Liver (tissue), 9 donors: ENCODE data around the gene SP100. TPM values are rescaled to one million over a fixed set of nuclear protein-coding genes. Genes with fewer than 3 reads are reported as not detected.

Experiments used
- DNase-seq: peaks from one replicate; pipeline ENCODE4 v3.0.0-alpha.2; 2017; ENCODE audit warnings: low spot score
- H3K27ac ChIP-seq, 2 donors: one replicate each; pipeline ENCODE4 v1.7.0; 2013; ENCODE audit warnings: inconsistent platforms in 2 of 2, low read length in 2 of 2, control low read depth in 1 of 2, low read depth in 1 of 2, mild to moderate bottlenecking in 1 of 2
- H3K27me3 ChIP-seq, 4 donors: one replicate each; pipeline versions ENCODE4 v1.6.1 to v1.7.0; 2013; ENCODE audit warnings: low read length in 3 of 4, inconsistent platforms in 1 of 4, mild to moderate bottlenecking in 1 of 4, moderate library complexity in 1 of 4; ENCODE audit not compliant: control insufficient read depth in 4 of 4, insufficient read depth in 4 of 4
- H3K36me3 ChIP-seq, 4 donors: one replicate each; pipeline versions ENCODE4 v1.6.1 to v1.7.0; 2013; ENCODE audit warnings: low read length in 3 of 4, mild to moderate bottlenecking in 3 of 4, low read depth in 1 of 4, moderate library complexity in 1 of 4; ENCODE audit not compliant: control insufficient read depth in 4 of 4, insufficient read depth in 3 of 4
- H3K4me1 ChIP-seq, 4 donors: one replicate each; pipeline versions ENCODE4 v1.6.1 to v1.7.0; 2013; ENCODE audit warnings: low read length in 3 of 4, mild to moderate bottlenecking in 3 of 4, moderate library complexity in 1 of 4; ENCODE audit not compliant: control insufficient read depth in 4 of 4, insufficient read depth in 4 of 4
- H3K4me3 ChIP-seq, 3 donors: one replicate each; pipeline versions ENCODE4 v1.6.1 to v1.7.0; 2013; ENCODE audit warnings: low read length in 3 of 3, control low read depth in 1 of 3, low read depth in 1 of 3, mild to moderate bottlenecking in 1 of 3
- H3K9ac ChIP-seq, 2 donors: one replicate each; pipeline ENCODE4 v1.7.0; 2013; ENCODE audit warnings: low read length in 2 of 2, mild to moderate bottlenecking in 2 of 2, moderate library complexity in 2 of 2, control low read depth in 1 of 2, low read depth in 1 of 2
- H3K9me3 ChIP-seq, 4 donors: one replicate each; pipeline versions ENCODE4 v1.6.1 to v1.7.0; 2013; ENCODE audit warnings: low read length in 3 of 4; ENCODE audit not compliant: control insufficient read depth in 4 of 4
- EGR1 ChIP-seq, 2 donors: IDR thresholded peaks; 2 replicates each; pipeline ENCODE4 v1.6.1; 2016 to 2018; ENCODE audit warnings: antibody characterized with exemption in 2 of 2, low read depth in 2 of 2
- FOXA1 ChIP-seq: IDR thresholded peaks from 2 replicates; pipeline ENCODE4 v1.6.1; 2016; ENCODE audit warnings: antibody characterized with exemption
- FOXA2 ChIP-seq: IDR thresholded peaks from 2 replicates; pipeline ENCODE4 v1.6.1; 2016; ENCODE audit warnings: antibody characterized with exemption
- GABPA ChIP-seq, 2 donors: IDR thresholded peaks in 1 of 2; conservative IDR thresholded peaks in 1 of 2; 2 replicates each; pipeline ENCODE4 v1.6.1; 2016; ENCODE audit warnings: antibody characterized with exemption in 2 of 2, mild to moderate bottlenecking in 1 of 2, moderate library complexity in 1 of 2
- HNF4A ChIP-seq, 2 donors: conservative IDR thresholded peaks; 2 replicates each; pipeline ENCODE4 v1.6.1; 2016; ENCODE audit warnings: antibody characterized with exemption in 2 of 2, mild to moderate bottlenecking in 2 of 2
- HNF4G ChIP-seq: IDR thresholded peaks from 2 replicates; pipeline ENCODE4 v1.6.1; 2016; ENCODE audit warnings: antibody characterized with exemption
- JUND ChIP-seq, 2 donors: IDR thresholded peaks; 2 replicates each; pipeline ENCODE4 v1.6.1; 2016; ENCODE audit warnings: antibody characterized with exemption in 2 of 2
- NR2F2 ChIP-seq: IDR thresholded peaks from 2 replicates; pipeline ENCODE4 v1.6.1; 2016; ENCODE audit warnings: antibody characterized with exemption
- RXRA ChIP-seq, 2 donors: IDR thresholded peaks; 2 replicates each; pipeline ENCODE4 v1.6.1; 2017 to 2018; ENCODE audit warnings: antibody characterized with exemption in 2 of 2, mild to moderate bottlenecking in 1 of 2
- SP1 ChIP-seq: IDR thresholded peaks from 2 replicates; pipeline ENCODE4 v1.6.1; 2018; ENCODE audit warnings: antibody characterized with exemption, mild to moderate bottlenecking
- TAF1 ChIP-seq: conservative IDR thresholded peaks from 2 replicates; pipeline ENCODE4 v1.6.1; 2016; ENCODE audit warnings: antibody characterized with exemption, mild to moderate bottlenecking
- YY1 ChIP-seq: IDR thresholded peaks from 2 replicates; pipeline ENCODE4 v1.6.1; 2016; ENCODE audit warnings: antibody characterized with exemption, mild to moderate bottlenecking
- WGBS: extraction: QIAGEN DNeasy Blood & Tissue Kit; methylation state at CpG from one replicate; pipeline ENCODE4 v1.1.7; 2013; 5-methylcytosine and 5-hydroxymethylcytosine counted together
- polyA plus RNA-seq, 2 donors: library from polyadenylated mRNA; stranded (reverse) in 1 of 2; unstranded in 1 of 2; fragments of 200-250 nt in 1 of 2; fragments of >200 nt in 1 of 2; fragmentation: Nextera tagmentation in 1 of 2; extraction: Ambion mirVana in 1 of 2; gene quantifications; one replicate each; pipeline versions ENCODE4 v1.2.1 to v1.2.3, GENCODE V29; 2013 to 2015
- total RNA-seq, 2 donors: library from RNA; depleted of rRNA; stranded (reverse); fragments of >200 nt; gene quantifications; one replicate each; pipeline ENCODE4 v1.2.3, GENCODE V29; 2014
- TF ChIP-seq, protein P1 (sequence below): IDR thresholded peaks from 2 replicates; pipeline ENCODE4 v1.6.1; 2016; ENCODE audit warnings: antibody characterized with exemption
- TF ChIP-seq, protein P2 (sequence below): IDR thresholded peaks from 2 replicates; pipeline ENCODE4 v1.6.1; 2016; ENCODE audit warnings: antibody characterized with exemption, mild to moderate bottlenecking
- TF ChIP-seq, protein P3 (sequence below): IDR thresholded peaks from 2 replicates; pipeline ENCODE4 v1.6.1; 2016; ENCODE audit warnings: antibody characterized with exemption
- TF ChIP-seq, protein P4 (sequence below): fragments of 150-350 bp; IDR thresholded peaks from 2 replicates; pipeline ENCODE4 v1.5.1; 2017; ENCODE audit warnings: improper control_type of control experiment, low read depth, low read length; ENCODE audit not compliant: missing input control
- TF ChIP-seq, protein P5 (sequence below): IDR thresholded peaks from 2 replicates; pipeline ENCODE4 v1.6.1; 2016; ENCODE audit warnings: antibody characterized with exemption
- donor health status: healthy.
- donor health status: healthy.
- donor health status: healthy.
- donor health status: healthy.
- donor health status: healthy.

The SP100 gene
- total and polyA plus RNA-seq, 4 donors: 21.9 to 45.5 (median 33.1) TPM

DNA sequence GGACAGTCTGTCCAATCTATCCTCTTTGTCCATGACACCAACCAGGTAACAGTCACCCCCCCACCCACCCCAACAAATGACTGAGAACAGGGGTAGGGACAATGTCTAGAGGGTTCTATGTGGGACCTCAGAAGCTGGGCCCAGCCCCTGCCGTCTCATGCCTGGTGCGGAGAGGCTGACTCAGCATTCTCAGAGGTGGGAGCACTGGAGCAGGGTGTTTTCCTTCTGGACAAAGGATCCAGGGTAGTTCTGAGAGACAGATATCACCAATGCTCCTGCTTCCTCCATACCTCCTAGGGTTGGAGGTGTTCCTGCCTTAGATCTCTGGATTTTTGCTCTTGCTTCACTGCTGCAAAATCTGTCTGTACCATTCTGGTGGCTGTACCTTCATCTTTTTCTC lies 33.9 kb upstream of the SP100 start:
- DNase-seq: no peak
- Histone ChIP-seq H3K27ac (no peak overlapping the region), H3K4me3 (no peak overlapping the region), H3K9ac (no peak overlapping the region), H3K36me3 (peaks cover 6 to 36% (median 15%) of the 10 kb centered on the region in 4 donors), H3K4me1 (no peaks in the 10 kb centered on the region), H3K27me3 (no peaks in the 10 kb centered on the region), H3K9me3 (no peaks in the 10 kb centered on the region)
- TF ChIP-seq JUND (IDR thresholded peaks at IDR 0.05) (no peak), RXRA (IDR thresholded peaks at IDR 0.05) (no peak), FOXA1 (no peak), HNF4A (conservative IDR thresholded peaks at IDR 0.05) (no peak), TAF1 (no peak), FOXA2 (no peak), HNF4G (no peak), YY1 (no peak), SP1 (no peak), EGR1 (IDR thresholded peaks at IDR 0.05; ENCODE audit: low read depth in 2 of 2) (no peak)
- TF ChIP-seq, protein P1, sequence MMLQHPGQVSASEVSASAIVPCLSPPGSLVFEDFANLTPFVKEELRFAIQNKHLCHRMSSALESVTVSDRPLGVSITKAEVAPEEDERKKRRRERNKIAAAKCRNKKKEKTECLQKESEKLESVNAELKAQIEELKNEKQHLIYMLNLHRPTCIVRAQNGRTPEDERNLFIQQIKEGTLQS: no peak
- TF ChIP-seq, protein P2, sequence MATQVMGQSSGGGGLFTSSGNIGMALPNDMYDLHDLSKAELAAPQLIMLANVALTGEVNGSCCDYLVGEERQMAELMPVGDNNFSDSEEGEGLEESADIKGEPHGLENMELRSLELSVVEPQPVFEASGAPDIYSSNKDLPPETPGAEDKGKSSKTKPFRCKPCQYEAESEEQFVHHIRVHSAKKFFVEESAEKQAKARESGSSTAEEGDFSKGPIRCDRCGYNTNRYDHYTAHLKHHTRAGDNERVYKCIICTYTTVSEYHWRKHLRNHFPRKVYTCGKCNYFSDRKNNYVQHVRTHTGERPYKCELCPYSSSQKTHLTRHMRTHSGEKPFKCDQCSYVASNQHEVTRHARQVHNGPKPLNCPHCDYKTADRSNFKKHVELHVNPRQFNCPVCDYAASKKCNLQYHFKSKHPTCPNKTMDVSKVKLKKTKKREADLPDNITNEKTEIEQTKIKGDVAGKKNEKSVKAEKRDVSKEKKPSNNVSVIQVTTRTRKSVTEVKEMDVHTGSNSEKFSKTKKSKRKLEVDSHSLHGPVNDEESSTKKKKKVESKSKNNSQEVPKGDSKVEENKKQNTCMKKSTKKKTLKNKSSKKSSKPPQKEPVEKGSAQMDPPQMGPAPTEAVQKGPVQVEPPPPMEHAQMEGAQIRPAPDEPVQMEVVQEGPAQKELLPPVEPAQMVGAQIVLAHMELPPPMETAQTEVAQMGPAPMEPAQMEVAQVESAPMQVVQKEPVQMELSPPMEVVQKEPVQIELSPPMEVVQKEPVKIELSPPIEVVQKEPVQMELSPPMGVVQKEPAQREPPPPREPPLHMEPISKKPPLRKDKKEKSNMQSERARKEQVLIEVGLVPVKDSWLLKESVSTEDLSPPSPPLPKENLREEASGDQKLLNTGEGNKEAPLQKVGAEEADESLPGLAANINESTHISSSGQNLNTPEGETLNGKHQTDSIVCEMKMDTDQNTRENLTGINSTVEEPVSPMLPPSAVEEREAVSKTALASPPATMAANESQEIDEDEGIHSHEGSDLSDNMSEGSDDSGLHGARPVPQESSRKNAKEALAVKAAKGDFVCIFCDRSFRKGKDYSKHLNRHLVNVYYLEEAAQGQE: no peak
- TF ChIP-seq, protein P3, sequence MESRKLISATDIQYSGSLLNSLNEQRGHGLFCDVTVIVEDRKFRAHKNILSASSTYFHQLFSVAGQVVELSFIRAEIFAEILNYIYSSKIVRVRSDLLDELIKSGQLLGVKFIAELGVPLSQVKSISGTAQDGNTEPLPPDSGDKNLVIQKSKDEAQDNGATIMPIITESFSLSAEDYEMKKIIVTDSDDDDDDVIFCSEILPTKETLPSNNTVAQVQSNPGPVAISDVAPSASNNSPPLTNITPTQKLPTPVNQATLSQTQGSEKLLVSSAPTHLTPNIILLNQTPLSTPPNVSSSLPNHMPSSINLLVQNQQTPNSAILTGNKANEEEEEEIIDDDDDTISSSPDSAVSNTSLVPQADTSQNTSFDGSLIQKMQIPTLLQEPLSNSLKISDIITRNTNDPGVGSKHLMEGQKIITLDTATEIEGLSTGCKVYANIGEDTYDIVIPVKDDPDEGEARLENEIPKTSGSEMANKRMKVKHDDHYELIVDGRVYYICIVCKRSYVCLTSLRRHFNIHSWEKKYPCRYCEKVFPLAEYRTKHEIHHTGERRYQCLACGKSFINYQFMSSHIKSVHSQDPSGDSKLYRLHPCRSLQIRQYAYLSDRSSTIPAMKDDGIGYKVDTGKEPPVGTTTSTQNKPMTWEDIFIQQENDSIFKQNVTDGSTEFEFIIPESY: no peak
- TF ChIP-seq, protein P4, sequence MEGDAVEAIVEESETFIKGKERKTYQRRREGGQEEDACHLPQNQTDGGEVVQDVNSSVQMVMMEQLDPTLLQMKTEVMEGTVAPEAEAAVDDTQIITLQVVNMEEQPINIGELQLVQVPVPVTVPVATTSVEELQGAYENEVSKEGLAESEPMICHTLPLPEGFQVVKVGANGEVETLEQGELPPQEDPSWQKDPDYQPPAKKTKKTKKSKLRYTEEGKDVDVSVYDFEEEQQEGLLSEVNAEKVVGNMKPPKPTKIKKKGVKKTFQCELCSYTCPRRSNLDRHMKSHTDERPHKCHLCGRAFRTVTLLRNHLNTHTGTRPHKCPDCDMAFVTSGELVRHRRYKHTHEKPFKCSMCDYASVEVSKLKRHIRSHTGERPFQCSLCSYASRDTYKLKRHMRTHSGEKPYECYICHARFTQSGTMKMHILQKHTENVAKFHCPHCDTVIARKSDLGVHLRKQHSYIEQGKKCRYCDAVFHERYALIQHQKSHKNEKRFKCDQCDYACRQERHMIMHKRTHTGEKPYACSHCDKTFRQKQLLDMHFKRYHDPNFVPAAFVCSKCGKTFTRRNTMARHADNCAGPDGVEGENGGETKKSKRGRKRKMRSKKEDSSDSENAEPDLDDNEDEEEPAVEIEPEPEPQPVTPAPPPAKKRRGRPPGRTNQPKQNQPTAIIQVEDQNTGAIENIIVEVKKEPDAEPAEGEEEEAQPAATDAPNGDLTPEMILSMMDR: no peak
- TF ChIP-seq, protein P5, sequence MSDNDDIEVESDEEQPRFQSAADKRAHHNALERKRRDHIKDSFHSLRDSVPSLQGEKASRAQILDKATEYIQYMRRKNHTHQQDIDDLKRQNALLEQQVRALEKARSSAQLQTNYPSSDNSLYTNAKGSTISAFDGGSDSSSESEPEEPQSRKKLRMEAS: no peak
- 97% methylated on average over 2 of the region's 2 CpGs for WGBS

DNA sequence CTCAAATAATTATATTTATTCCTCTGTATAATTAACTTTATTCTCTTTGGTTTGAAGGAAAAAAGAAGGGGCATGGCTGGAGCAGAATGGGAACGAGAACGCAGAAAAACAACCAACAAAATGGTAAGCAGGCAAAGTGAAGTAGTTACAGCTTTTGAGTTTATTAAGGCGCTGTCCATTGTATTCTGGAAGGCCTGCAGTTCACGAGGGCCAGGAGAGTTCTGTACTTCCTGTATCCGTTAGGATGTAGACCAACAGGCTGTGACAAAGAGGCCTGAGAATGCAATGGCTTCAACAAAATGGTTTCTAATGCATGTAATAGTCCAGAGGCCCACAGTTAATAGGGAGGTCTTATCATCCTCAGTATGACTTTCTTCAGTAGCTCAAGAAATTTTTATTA lies 32.5 kb upstream of the SP100 start:
- WGBS: 91% methylated on average over 5 of the region's 5 CpGs
- TF ChIP-seq NR2F2 (no peak), HNF4G (no peak), HNF4A (conservative IDR thresholded peaks at IDR 0.05) (no peak), FOXA2 (no peak), YY1 (no peak), SP1 (no peak), GABPA (IDR thresholded peaks at IDR 0.05 in 1 of 2, conservative IDR thresholded peaks at IDR 0.05 in 1 of 2) (no peak), RXRA (IDR thresholded peaks at IDR 0.05) (no peak)
- TF ChIP-seq, protein P5: no peak
- TF ChIP-seq, protein P1: no peak
- TF ChIP-seq, protein P4: no peak
- Histone ChIP-seq H3K27ac (no peak overlapping the region), H3K4me3 (no peak overlapping the region), H3K27me3 (no peaks in the 10 kb centered on the region), H3K4me1 (no peaks in the 10 kb centered on the region), H3K9ac (no peak overlapping the region), H3K36me3 (peaks cover 6 to 32% (median 16%) of the 10 kb centered on the region in 4 donors), H3K9me3 (no peaks in the 10 kb centered on the region)
- no peak for DNase-seq
